IPS DF 6.9 (cell line): ENCODE results near the gene HOXC9.
"Not testable (repeated sequence)": the region's sequence is repeated elsewhere in the genome, so short reads cannot be mapped to it uniquely, and the experiment has no call there.

ENCODE experiments used
- DNase-seq: peaks from one replicate; pipeline ENCODE4 v3.0.0-alpha.2; 2013; ENCODE audit warnings: low read depth, low spot score
- H3K27ac ChIP-seq: one replicate; pipeline ENCODE4 v1.5.1; 2013; ENCODE audit warnings: low read length, control low read depth
- H3K27me3 ChIP-seq: 2 replicates; pipeline ENCODE4 v1.6.1; 2013; ENCODE audit warnings: mild to moderate bottlenecking, low read length; ENCODE audit not compliant: control insufficient read depth, insufficient read depth
- H3K36me3 ChIP-seq: 2 replicates; pipeline ENCODE4 v1.6.1; 2013; ENCODE audit warnings: low read length; ENCODE audit not compliant: control insufficient read depth, insufficient read depth
- H3K4me1 ChIP-seq: 2 replicates; pipeline ENCODE4 v1.6.1; 2013; ENCODE audit warnings: low read length; ENCODE audit not compliant: control insufficient read depth, insufficient read depth
- H3K4me3 ChIP-seq: 2 replicates; pipeline ENCODE4 v1.5.1; 2013; ENCODE audit warnings: mild to moderate bottlenecking, low read length
- H3K9me3 ChIP-seq: 2 replicates; pipeline ENCODE4 v1.6.1; 2013; ENCODE audit warnings: low read length, inconsistent platforms; ENCODE audit not compliant: control insufficient read depth, insufficient read depth
- WGBS: extraction: QIAGEN DNeasy Blood & Tissue Kit; methylation state at CpG from one replicate; pipeline ENCODE4 v1.1.7; 2013; ENCODE audit warnings: mixed read lengths, missing lambda C conversion rate; ENCODE audit not compliant: insufficient read length, insufficient coverage; 5-methylcytosine and 5-hydroxymethylcytosine counted together

The HOXC9 gene

DNA sequence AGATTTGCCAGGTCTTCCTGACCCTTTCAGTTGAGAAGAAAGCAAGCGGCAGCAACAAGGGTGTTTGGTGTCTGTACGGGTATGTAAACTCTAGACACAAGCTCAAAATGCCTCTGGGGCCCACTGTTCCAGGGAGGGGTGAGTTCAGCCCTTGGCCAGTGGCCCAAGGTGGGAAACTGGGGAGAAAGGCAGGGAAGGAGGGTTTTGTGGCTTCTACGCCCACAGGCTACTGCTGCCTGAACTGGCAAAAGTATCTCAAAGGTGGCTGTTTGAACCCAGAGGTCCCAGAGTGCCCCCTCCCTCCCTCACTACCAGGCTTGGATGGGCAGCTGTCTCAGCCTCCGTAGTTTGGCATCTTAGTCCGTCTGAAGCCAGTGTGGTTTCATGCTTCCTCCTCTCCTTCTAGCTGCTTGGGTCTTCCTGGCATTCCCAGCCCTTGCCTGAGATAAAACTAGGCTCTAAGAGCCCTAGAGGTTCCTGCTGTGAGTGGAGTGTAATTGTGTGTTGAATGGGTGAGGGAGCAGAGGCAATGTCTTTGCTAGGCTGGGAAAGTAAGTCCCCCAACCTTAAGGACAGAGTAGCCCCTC is 38.4 kb downstream of the HOXC9 start:
- Histone ChIP-seq H3K4me1 (no peaks in the 10 kb centered on the region), H3K27ac (no peak overlapping the region), H3K9me3 (no peaks in the 10 kb centered on the region), H3K27me3 (peaks cover 98% of the 10 kb centered on the region), H3K4me3 (no peak overlapping the region), H3K36me3 (no peaks in the 10 kb centered on the region)
- DNase-seq, result no peak
- no CpG with 5 or more reads among the region's 5 CpGs for WGBS

DNA sequence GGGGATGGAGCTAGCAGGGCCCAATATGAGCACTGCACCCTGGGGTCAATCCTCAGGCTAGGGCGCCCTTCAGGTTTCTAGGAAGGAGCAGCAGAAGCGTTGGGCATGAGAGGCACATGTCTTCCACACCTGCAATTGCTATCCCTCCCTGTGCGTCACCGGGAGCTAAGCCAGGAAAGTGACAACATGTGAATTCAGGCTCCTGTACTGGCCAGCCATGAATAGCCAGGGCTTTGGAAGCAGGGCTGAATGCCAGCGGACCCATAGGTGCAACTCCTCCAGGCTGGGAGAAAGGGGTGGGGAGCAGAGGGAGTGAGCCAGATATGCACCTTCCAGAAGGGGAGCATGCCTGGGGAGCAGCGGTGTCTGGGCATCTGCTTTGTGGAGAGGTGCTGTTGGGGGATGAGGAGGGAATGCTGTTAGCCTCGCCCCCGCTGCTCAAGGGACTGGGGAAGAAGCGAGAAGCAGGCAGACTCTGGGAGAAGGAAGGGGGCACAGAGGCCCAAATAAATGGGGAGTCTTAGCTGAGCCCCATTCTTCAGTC is 39.0 kb downstream of the HOXC9 start:
- H3K4me1 ChIP-seq, result no peaks in the 10 kb centered on the region
- no peaks in the 10 kb centered on the region for H3K36me3 ChIP-seq
- H3K27ac ChIP-seq, result no peak overlapping the region
- H3K27me3 ChIP-seq, result peaks cover 98% of the 10 kb centered on the region
- H3K4me3 ChIP-seq, result no peak overlapping the region
- WGBS, result no CpG with 5 or more reads among the region's 9 CpGs
- no peaks in the 10 kb centered on the region for H3K9me3 ChIP-seq
- no peak for DNase-seq

DNA sequence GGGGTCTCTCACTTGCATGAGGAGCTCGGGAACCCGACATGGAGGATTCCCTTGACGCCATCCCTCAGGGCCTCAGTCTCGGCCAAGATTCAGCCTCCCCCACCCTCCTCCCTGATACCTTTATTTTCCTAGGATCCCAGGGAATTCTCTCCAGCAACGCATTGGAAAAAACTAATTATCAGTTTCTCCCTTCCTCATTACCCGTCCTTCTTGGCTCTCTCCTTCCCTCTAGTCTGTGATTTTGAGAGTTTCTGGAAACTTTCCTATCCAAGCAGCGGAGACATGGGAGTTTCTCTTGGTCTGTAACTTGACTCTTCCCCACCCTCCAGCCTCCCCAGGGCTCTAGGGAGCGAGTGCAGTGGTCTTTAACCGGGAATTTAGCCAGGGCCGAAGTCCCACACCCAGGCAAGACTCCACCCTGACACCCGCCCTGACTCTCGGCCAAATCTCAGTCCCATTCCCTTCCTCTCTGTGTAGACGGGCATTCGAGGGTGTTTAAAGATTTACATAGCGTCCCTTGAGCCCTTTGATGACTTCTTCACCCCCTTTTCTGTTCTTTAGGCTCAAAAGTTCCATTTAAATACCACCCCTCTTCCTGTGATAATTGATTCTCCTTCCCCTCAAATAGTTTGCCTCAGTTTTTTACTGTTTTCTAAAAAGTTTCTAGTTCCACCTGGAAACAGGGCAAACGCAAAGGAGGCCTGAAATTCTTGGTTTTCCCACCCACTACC is 39.6 kb downstream of the HOXC9 start:
- Histone ChIP-seq H3K27ac (no peak overlapping the region), H3K27me3 (peaks cover 98% of the 10 kb centered on the region), H3K36me3 (no peaks in the 10 kb centered on the region), H3K4me1 (no peaks in the 10 kb centered on the region), H3K4me3 (no peak overlapping the region), H3K9me3 (no peaks in the 10 kb centered on the region)
- WGBS, result no CpG with 5 or more reads among the region's 16 CpGs
- no peak for DNase-seq

DNA sequence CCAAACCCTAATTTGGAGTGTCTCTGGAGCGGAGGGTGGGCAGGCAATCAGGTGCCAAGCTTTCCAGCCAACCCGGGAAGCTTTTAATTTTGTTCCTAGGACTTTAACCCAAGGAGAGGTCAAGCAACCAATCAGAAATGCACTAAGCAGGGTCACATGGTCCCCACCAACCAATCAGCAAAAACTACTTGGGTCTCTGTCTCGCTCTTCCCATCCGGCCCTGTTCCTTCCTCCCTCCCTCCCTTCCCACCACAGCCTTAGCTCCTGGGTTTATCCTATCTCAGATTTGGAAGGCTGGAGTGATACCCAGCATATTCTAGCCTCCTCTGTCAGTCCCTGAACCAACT is 40.2 kb downstream of the HOXC9 start:
- Histone ChIP-seq H3K4me1 (no peaks in the 10 kb centered on the region), H3K36me3 (no peaks in the 10 kb centered on the region), H3K27me3 (peaks cover 98% of the 10 kb centered on the region), H3K9me3 (no peaks in the 10 kb centered on the region), H3K27ac (no peak overlapping the region), H3K4me3 (no peak overlapping the region)
- no CpG with 5 or more reads among the region's 4 CpGs for WGBS
- no peak for DNase-seq

DNA sequence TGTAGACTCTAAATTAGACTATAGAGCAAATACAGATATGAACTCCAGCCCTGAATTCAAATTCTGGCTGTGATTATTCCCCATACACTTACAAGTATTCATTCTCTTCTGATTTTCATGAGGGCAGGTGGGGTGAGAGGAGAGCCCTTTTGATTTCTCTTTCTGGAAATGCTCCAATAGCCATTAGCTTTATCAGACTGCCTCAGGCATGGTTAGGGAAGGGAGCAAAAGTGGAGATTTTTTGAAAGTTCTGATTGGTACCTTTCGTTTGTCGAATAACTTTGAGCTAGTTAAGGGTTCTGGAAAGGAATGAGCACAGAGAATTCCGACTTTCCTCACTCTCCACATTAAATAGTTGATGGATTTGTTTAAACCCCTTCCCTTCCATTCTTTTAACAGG is 40.7 kb downstream of the HOXC9 start:
- H3K27ac ChIP-seq, result no peak overlapping the region
- H3K4me1 ChIP-seq, result no peaks in the 10 kb centered on the region
- no CpG with 5 or more reads among the region's 3 CpGs for WGBS
- no peaks in the 10 kb centered on the region for H3K36me3 ChIP-seq
- no peaks in the 10 kb centered on the region for H3K9me3 ChIP-seq
- no peak for DNase-seq
- no peak overlapping the region for H3K4me3 ChIP-seq
- H3K27me3 ChIP-seq, result peaks cover 97% of the 10 kb centered on the region

DNA sequence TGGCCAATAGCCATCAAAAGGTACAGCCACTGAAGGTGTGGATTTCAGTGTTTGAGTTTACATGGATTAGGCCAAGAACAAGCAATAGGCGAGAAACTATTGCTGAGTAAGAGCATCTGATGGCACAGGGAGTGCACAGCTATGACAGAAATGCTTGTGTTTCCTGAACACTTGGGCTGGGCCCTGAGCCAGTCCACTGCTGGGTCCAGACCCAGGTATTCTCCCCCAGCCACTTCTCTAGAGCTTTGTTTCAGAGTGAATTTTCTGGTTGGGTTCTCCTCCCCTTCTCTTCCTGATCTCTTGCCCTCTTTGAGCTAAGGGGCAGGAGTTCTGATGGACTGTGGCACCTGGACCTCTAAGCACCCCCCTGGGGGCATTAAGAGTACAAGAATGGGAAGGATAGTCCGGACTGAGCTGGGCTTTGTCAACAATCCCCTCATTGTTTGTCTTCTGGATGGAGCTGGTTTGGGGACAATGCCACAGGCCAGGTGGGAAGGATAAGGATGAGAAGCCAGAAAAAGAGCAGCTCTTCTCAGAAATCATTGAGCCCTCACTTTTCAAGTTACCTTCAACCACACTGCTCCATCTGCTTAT is 41.2 kb downstream of the HOXC9 start:
- H3K9me3 ChIP-seq, result no peaks in the 10 kb centered on the region
- peaks cover 97% of the 10 kb centered on the region for H3K27me3 ChIP-seq
- no CpG with 5 or more reads among the region's 2 CpGs for WGBS
- H3K4me1 ChIP-seq, result no peaks in the 10 kb centered on the region
- no peak for DNase-seq
- H3K36me3 ChIP-seq, result no peaks in the 10 kb centered on the region
- H3K27ac ChIP-seq, result no peak overlapping the region
- H3K4me3 ChIP-seq, result no peak overlapping the region

DNA sequence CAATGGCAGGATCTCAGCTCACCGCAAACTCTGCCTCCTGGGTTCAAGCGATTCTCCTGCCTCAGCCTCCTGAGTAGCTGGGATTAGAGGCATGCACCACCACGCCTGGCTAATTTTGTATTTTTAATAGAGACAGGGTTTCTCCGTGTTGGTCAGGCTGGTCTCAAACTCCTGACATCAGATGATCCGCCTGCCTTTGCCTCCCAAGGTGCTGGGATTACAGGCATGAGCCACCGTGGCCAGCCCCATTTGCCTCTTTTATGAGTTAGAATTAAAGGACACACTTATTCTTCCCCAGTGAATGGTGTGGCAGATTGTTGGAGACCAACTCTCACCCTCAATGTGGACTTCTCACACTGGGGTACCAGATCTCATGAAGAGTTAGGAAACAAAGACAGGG is 42.1 kb downstream of the HOXC9 start:
- H3K4me1 ChIP-seq, result not testable (repeated sequence)

DNA sequence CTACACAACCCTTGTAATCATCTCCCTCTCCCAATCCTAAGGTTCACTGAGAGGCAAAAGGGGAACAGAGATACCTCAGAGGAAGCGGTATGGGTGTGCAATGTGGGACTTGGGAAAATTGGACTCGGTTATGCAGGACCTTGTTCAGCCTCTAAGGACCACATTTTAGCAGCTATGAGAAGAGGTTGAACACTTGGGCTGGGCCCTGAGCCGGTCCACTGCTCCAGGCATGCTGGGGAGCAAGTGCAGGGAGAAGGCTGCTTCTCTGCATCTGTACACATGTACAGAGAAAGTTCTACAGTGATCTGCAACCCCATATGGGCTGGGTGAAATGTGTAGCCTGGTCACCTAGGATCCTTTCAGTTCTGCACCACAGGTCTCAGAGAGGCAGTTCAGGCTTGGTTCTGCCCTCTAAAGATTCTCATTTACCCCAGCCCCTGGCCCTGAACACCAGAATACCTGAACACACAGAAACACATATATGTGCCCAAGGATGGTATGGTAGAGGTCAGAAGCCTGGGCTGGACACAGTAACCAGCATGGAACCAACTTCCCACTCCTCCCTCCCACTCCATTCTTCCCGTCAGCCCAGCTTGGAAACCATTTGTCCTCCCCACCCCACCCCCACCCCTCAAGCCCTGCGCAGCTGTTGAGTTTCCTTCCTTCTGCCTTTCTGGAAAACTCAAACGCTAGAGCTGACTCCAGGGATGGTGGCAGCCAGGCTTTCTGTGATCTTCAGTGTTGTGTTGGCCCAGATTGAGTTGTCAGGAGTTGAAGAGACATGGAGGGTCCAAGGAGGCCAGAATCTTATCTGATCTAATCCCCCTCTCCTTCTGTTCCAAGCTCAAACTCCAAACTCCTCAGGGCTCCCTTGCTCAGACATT is 43.3 kb downstream of the HOXC9 start:
- Histone ChIP-seq H3K27ac (no peak overlapping the region), H3K4me1 (peaks cover 2% of the 10 kb centered on the region; the same call in 1 of the 2 replicates), H3K27me3 (peaks cover 97% of the 10 kb centered on the region), H3K36me3 (no peaks in the 10 kb centered on the region), H3K4me3 (no peak overlapping the region), H3K9me3 (no peaks in the 10 kb centered on the region)
- DNase-seq, result no peak
- no CpG with 5 or more reads among the region's 6 CpGs for WGBS

More for the DNA sequence above, 42.1 kb downstream of the HOXC9 start:
- not testable (repeated sequence) for DNase-seq, H3K27ac ChIP-seq, H3K36me3 ChIP-seq, H3K9me3 ChIP-seq, H3K4me3 ChIP-seq
- peaks cover 97% of the 10 kb centered on the region for H3K27me3 ChIP-seq
- WGBS, result no CpG with 5 or more reads among the region's 6 CpGs

DNA sequence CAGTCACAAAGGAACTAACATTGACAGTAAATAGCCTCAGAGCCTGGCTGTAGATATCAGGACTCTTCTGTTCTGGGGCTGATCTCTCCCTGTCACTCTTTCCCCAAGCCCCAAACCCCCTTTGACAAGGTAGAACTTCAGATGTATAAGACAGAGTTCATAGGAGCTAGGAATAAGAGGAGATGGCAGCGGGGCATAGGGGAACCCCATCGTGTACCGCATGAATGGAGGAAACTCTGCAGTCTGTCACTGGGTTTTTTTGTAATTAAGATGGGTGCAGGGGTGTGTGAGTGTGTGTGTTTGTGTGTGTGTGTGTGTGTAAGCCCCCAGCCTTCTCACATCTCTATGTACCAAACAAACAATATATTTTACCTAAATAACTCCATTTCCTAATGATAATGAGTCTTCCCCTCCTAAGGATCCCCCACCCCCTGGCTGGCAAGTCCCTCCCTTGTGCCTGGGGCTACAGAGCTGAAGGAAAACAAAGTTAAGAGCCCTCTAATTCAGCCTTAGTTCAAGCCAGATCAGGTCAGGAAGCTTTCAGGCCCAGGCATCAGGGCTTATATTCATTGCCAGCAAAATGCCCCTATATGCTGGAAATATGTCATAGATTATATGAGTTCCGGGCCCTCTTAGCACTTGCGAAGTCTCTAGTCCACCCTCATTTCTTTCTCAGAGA is 44.6 kb downstream of the HOXC9 start:
- Histone ChIP-seq H3K9me3 (no peaks in the 10 kb centered on the region), H3K4me1 (peaks cover 2% of the 10 kb centered on the region; the same call in 1 of the 2 replicates), H3K27me3 (peaks cover 97% of the 10 kb centered on the region), H3K27ac (no peak overlapping the region), H3K36me3 (no peaks in the 10 kb centered on the region), H3K4me3 (no peak overlapping the region)
- WGBS, result no CpG with 5 or more reads among the region's 5 CpGs
- DNase-seq, result no peak

DNA sequence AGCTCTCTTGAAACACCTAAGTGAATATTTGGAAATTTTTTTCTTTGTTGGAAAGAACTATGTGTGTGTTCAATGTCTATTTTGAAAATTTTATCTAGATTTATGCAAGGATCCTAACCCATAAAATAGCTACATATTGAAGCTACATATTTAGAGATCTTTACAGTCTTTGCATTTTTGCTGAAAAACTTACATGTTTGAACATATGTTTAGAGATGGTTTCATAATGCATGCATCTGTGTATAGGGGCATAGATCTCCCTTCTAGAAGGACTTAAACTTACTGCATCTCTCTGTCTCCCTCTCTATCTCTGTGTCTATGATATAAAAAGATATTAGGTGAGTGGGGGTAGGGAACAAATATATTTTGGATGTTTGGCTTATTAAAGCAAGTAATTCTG is 45.4 kb downstream of the HOXC9 start:
- no peak for DNase-seq
- peaks cover 96% of the 10 kb centered on the region for H3K27me3 ChIP-seq
- no peak overlapping the region for H3K27ac ChIP-seq
- H3K9me3 ChIP-seq, result no peaks in the 10 kb centered on the region
- peaks cover 2% of the 10 kb centered on the region; the same call in 1 of the 2 replicates for H3K4me1 ChIP-seq
- no peak overlapping the region for H3K4me3 ChIP-seq
- H3K36me3 ChIP-seq, result no peaks in the 10 kb centered on the region
